ENCODE results near the gene TNPO3. TPM values are rescaled to one million over a fixed set of nuclear protein-coding genes. Genes with fewer than 3 reads are reported as not detected.

The TNPO3 gene
- total and polyA plus RNA-seq, 2 donors from 2014 or later, result 20.1 to 35.7 TPM

DNA sequence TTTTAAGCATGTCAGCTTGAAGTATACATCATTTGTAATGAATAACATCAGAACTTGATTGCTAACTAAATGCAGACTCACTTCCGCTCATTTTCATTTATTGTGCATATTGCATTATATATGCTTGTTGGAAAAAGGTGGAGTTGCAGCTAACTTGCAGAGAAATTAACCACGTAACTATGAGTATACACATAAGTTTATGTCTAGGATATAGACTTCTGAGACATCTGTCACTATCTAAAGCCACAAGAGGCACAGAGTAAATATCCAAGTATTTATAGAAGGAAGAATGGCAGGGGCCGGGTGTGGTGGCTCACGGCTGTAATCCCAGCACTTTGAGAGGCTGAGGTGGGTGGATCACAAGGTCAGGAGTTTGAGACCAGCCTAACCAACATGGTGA lies 47.3 kb downstream of the TNPO3 start:
- no peak for DNase-seq
- TF ChIP-seq, protein P1, sequence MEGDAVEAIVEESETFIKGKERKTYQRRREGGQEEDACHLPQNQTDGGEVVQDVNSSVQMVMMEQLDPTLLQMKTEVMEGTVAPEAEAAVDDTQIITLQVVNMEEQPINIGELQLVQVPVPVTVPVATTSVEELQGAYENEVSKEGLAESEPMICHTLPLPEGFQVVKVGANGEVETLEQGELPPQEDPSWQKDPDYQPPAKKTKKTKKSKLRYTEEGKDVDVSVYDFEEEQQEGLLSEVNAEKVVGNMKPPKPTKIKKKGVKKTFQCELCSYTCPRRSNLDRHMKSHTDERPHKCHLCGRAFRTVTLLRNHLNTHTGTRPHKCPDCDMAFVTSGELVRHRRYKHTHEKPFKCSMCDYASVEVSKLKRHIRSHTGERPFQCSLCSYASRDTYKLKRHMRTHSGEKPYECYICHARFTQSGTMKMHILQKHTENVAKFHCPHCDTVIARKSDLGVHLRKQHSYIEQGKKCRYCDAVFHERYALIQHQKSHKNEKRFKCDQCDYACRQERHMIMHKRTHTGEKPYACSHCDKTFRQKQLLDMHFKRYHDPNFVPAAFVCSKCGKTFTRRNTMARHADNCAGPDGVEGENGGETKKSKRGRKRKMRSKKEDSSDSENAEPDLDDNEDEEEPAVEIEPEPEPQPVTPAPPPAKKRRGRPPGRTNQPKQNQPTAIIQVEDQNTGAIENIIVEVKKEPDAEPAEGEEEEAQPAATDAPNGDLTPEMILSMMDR (IDR thresholded peaks at IDR 0.05; ENCODE audit: borderline replicate concordance, extremely low read depth, insufficient read depth), result no peak
- H3K27me3 ChIP-seq (ENCODE audit: control insufficient read depth, insufficient read depth, low read length), result no peaks in the 10 kb centered on the region
- no peak overlapping the region for H3K4me3 ChIP-seq (ENCODE audit: low read length in 3 of 3)
- H3K9ac ChIP-seq (ENCODE audit: low read length in 3 of 3), result no peak overlapping the region
- no peak overlapping the region for H3K27ac ChIP-seq (ENCODE audit: low read depth in 2 of 2, low read length in 2 of 2)
- peaks cover 0 to 4% (median 0%) of the 10 kb centered on the region in 3 donors for H3K4me1 ChIP-seq (ENCODE audit: control insufficient read depth in 2 of 3, insufficient read depth in 2 of 3, low read depth in 1 of 3, low read length in 3 of 3)
- peaks cover 2 to 5% (median 3%) of the 10 kb centered on the region in 3 donors for H3K36me3 ChIP-seq (ENCODE audit: control insufficient read depth in 2 of 3, insufficient read depth in 3 of 3, low read length in 3 of 3)
- intact Hi-C loops (cut with DNase I), result no loop called here
- no peak for FAIRE-seq
- H3K9me3 ChIP-seq (ENCODE audit: control insufficient read depth in 2 of 3, insufficient read depth in 1 of 3, low read length in 3 of 3), result no peaks in the 10 kb centered on the region

DNA sequence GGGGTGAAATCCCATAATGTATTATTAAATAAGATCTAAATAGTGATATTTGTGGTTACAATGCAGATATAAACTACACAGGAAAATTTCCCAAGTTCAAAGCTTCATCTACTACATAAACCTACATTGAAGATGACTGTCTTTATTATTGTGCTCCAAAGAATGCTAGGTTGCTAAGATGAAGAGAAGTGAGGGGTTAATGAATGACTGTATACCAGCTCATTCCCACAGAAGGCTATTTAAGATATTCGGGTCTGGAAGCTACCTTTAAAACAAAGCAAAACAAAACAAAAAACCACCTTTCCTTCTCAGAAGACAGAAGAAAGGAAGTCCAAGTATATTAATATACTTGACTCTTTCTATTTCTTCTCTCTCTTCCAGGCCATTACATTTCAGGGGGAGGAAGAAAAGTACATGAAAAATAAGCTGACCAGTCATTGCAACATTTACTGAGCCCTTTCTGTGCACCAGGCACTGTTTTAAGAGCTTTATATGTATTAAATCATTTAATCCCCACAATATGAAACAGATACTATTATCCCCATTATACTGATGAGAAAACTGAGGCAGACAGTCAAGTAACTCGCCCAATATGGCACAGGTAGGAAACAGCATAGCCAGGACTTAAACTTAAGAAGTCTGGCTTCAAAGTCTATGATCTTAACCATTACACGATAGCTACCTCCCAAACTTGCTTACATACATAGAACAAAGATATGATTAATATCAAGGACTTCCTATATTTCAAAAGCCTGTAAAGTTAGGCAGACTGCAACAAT lies 48.1 kb downstream of the TNPO3 start:
- no peaks in the 10 kb centered on the region for H3K27me3 ChIP-seq (ENCODE audit: control insufficient read depth, insufficient read depth, low read length)
- H3K4me3 ChIP-seq (ENCODE audit: low read length in 3 of 3), result no peak overlapping the region
- H3K27ac ChIP-seq (ENCODE audit: low read depth in 2 of 2, low read length in 2 of 2), result no peak overlapping the region
- TF ChIP-seq, protein P1 (IDR thresholded peaks at IDR 0.05; ENCODE audit: borderline replicate concordance, extremely low read depth, insufficient read depth), result no peak
- H3K9me3 ChIP-seq (ENCODE audit: control insufficient read depth in 2 of 3, insufficient read depth in 1 of 3, low read length in 3 of 3), result no peaks in the 10 kb centered on the region
- peaks cover 2 to 8% (median 3%) of the 10 kb centered on the region in 3 donors for H3K36me3 ChIP-seq (ENCODE audit: control insufficient read depth in 2 of 3, insufficient read depth in 3 of 3, low read length in 3 of 3)
- intact Hi-C loops (cut with DNase I), result no loop called here
- no peak for DNase-seq
- no peak overlapping the region for H3K9ac ChIP-seq (ENCODE audit: low read length in 3 of 3)
- H3K4me1 ChIP-seq (ENCODE audit: control insufficient read depth in 2 of 3, insufficient read depth in 2 of 3, low read depth in 1 of 3, low read length in 3 of 3), result peaks cover 0 to 4% (median 0%) of the 10 kb centered on the region in 3 donors
- no peak for FAIRE-seq

DNA sequence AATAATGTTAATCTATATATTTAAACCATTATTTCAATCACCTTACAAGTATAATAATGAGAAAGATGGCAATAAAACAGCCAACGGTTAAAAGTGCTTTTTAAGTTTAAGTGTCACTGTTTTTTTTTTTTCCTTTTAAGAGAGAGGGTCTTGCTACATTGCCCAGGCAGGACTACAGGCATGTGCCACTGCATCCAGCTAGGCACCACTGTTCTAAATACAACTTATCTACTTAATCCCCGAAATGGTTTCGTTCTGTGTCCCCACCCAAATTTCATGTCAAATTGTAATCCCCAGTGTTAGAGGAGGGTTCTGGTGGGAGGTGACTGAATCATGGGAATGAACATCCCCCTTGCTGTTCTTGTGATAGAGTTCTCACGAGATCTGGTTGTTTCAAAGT lies 49.7 kb downstream of the TNPO3 start:
- no peak overlapping the region for H3K9ac ChIP-seq (ENCODE audit: low read length in 3 of 3)
- H3K36me3 ChIP-seq (ENCODE audit: control insufficient read depth in 2 of 3, insufficient read depth in 3 of 3, low read length in 3 of 3), result peaks cover 5 to 12% (median 8%) of the 10 kb centered on the region in 3 donors
- DNase-seq (no peak), FAIRE-seq (no peak)
- no peak overlapping the region for H3K4me3 ChIP-seq (ENCODE audit: low read length in 3 of 3)
- no peaks in the 10 kb centered on the region for H3K27me3 ChIP-seq (ENCODE audit: control insufficient read depth, insufficient read depth, low read length)
- no peaks in the 10 kb centered on the region for H3K9me3 ChIP-seq (ENCODE audit: control insufficient read depth in 2 of 3, insufficient read depth in 1 of 3, low read length in 3 of 3)
- H3K4me1 ChIP-seq (ENCODE audit: control insufficient read depth in 2 of 3, insufficient read depth in 2 of 3, low read depth in 1 of 3, low read length in 3 of 3), result peaks cover 0 to under 1% (median 0%) of the 10 kb centered on the region in 3 donors
- TF ChIP-seq, protein P1 (IDR thresholded peaks at IDR 0.05; ENCODE audit: borderline replicate concordance, extremely low read depth, insufficient read depth), result no peak
- intact Hi-C loops (cut with DNase I), result no loop called here
- no peak overlapping the region for H3K27ac ChIP-seq (ENCODE audit: low read depth in 2 of 2, low read length in 2 of 2)
